K562 (cell line): ENCODE data around the gene HK1. TPM values are rescaled to one million over a fixed set of nuclear protein-coding genes. Genes with fewer than 3 reads are reported as not detected.

Source experiments
- ATAC-seq: fragments of 200-7000 bp; cut with Tn5 transposase; 3 replicates; pipeline ENCODE4 v1.9.1; 2020; ENCODE audit warnings: moderate library complexity
- BruUV-seq: library from RNA; stranded (reverse); fragments of 400-500 nt; replicated peaks from 2 replicates; lab custom pipeline; 2021; lab: Mats Ljungman, UMichigan
- CTCF ChIA-PET: fragments of 300-600 bp; formaldehyde crosslinking; extraction: SDS; loops from one replicate; lab custom pipeline; 2021; ENCODE audit warnings: low intra/inter-chr PET ratio; lab: Yijun Ruan, JAX
- POLR2A ChIA-PET: fragments of 300-600, 350-650 bp; sonication (Branson Sonifier 250); formaldehyde crosslinking; extraction: SDS; loops from one replicate; lab custom pipeline; 2021; ENCODE audit warnings: antibody characterized with exemption, inconsistent platforms; lab: Yijun Ruan, JAX
- DNase-seq, 4 experiments: peaks; one replicate each; pipeline versions ENCODE4 v3.0.0 to v3.0.0-alpha.2; 2011 to 2018; ENCODE audit warnings: low spot score in 3 of 4, mixed read lengths in 3 of 4; ENCODE audit errors: extremely low read depth in 1 of 4
- FAIRE-seq: peaks from 2 replicates; lab custom pipeline; 2011; peaks lifted over from hg19 to GRCh38; lab: Jason Lieb, UNC
- H2AFZ ChIP-seq: 2 replicates; pipeline ENCODE4 v1.6.0; 2011; ENCODE audit warnings: low read depth, low read length, control low read depth, inconsistent platforms
- H3K27ac ChIP-seq: fragments of 200-600 bp; 3 replicates; pipeline ENCODE4 v1.8.0; 2011; ENCODE audit warnings: low read depth, mild to moderate bottlenecking, control low read depth, inconsistent platforms, low read length, moderate library complexity, mixed read lengths; ENCODE audit errors: extremely low read depth
- H3K27me3 ChIP-seq, 2 experiments: fragments of 300-600 bp in 1 of 2; 2 replicates in 1 of 2; 3 replicates in 1 of 2; pipeline versions ENCODE4 v1.6.0 to v1.8.0; 2011; ENCODE audit warnings: inconsistent platforms in 2 of 2, low read length in 2 of 2, mild to moderate bottlenecking in 1 of 2, mixed read lengths in 1 of 2, moderate library complexity in 1 of 2; ENCODE audit not compliant: control insufficient read depth in 2 of 2, insufficient read depth in 2 of 2
- H3K36me3 ChIP-seq: fragments of 300-600 bp; 3 replicates; pipeline ENCODE4 v1.8.0; 2011; ENCODE audit warnings: mild to moderate bottlenecking, low read length, inconsistent platforms; ENCODE audit not compliant: control insufficient read depth, insufficient read depth
- H3K4me1 ChIP-seq, 2 experiments: fragments of 200-600 bp in 1 of 2; replicated peaks in 1 of 2; 2 replicates in 1 of 2; 3 replicates in 1 of 2; pipeline versions ENCODE4 v1.5.1 to v1.8.0; 2011; ENCODE audit warnings: inconsistent platforms in 2 of 2, low read length in 2 of 2, mild to moderate bottlenecking in 1 of 2, mixed read lengths in 1 of 2, moderate library complexity in 1 of 2; ENCODE audit not compliant: control insufficient read depth in 2 of 2, insufficient read depth in 2 of 2
- H3K4me2 ChIP-seq: 2 replicates; pipeline ENCODE4 v1.6.1; 2011; ENCODE audit warnings: low read length, control low read depth, inconsistent platforms, mixed read lengths; ENCODE audit not compliant: insufficient read depth
- H3K4me3 ChIP-seq: fragments of 200-600 bp; sonication (generic), shearing (Covaris generic); 2 replicates; pipeline ENCODE4 v1.5.1; 2016; ENCODE audit warnings: control low read depth, inconsistent platforms
- H3K79me2 ChIP-seq: fragments of 200-600 bp; 3 replicates; pipeline ENCODE4 v1.8.0; 2011; ENCODE audit warnings: low read length, inconsistent platforms; ENCODE audit not compliant: control insufficient read depth, insufficient read depth
- H3K9ac ChIP-seq, 2 experiments: 2 replicates each; pipeline versions ENCODE4 v1.6.0 to v1.6.1; 2011; ENCODE audit warnings: low read depth in 2 of 2, low read length in 2 of 2, control low read depth in 1 of 2, inconsistent platforms in 1 of 2, mild to moderate bottlenecking in 1 of 2, mixed read lengths in 1 of 2; ENCODE audit not compliant: insufficient read depth in 1 of 2
- H3K9me1 ChIP-seq: one replicate; pipeline ENCODE4 v1.6.0; 2011; ENCODE audit warnings: inconsistent platforms, mild to moderate bottlenecking, low read length, moderate library complexity; ENCODE audit not compliant: control insufficient read depth, insufficient read depth
- H3K9me3 ChIP-seq: replicated peaks from 2 replicates; pipeline ENCODE4 v1.5.1; 2011; ENCODE audit warnings: low read depth, low read length, inconsistent platforms; ENCODE audit not compliant: control insufficient read depth, insufficient read depth
- H4K20me1 ChIP-seq: replicated peaks from 2 replicates; pipeline ENCODE4 v1.6.1; 2011; ENCODE audit warnings: low read length, inconsistent platforms, mixed read lengths; ENCODE audit not compliant: control insufficient read depth, insufficient read depth
- JUN ChIP-seq, 2 experiments: sonication (generic) in 1 of 2; formaldehyde crosslinking in 1 of 2; IDR thresholded peaks; 2 replicates each; pipeline versions ENCODE4 v1.6.1 to v1.8.0; 2012 to 2022; ENCODE audit warnings: borderline replicate concordance in 2 of 2, mild to moderate bottlenecking in 2 of 2, improper control_type of control experiment in 1 of 2, low read depth in 1 of 2, low read length in 1 of 2, missing genetic modification reagents in 1 of 2
- ZC3H4 ChIP-seq: sonication (generic); formaldehyde crosslinking; IDR thresholded peaks from 2 replicates; pipeline ENCODE4 v1.9.0; 2021; ENCODE audit warnings: missing genetic modification reagents, borderline replicate concordance
- ZNF785 ChIP-seq: fragments of 250-450 bp; sonication (Bioruptor Pico); IDR thresholded peaks from 2 replicates; pipeline ENCODE4 v1.4.0; 2020; ENCODE audit warnings: mild to moderate bottlenecking
- whole genome bisulfite sequencing: fragments of 100-300 bp; shearing (Covaris generic); methylation state at CpG from one replicate; pipeline ENCODE4 v1.1.6; 2016; ENCODE audit warnings: low coverage, mixed read lengths; ENCODE audit not compliant: insufficient coverage; ENCODE audit errors: missing lambda C conversion rate; 5-methylcytosine and 5-hydroxymethylcytosine counted together
- in situ Hi-C: fragments of 300-500 bp; cut with MboI; formaldehyde crosslinking; loops from 4 replicates; pipeline ENCODE4 v1.15.0; 2018; ENCODE audit warnings: inconsistent platforms, mixed read lengths
- intact Hi-C: fragments of 100-400 bp; cut with micrococcal nuclease; formaldehyde crosslinking; loops from 2 replicates; pipeline ENCODE4 v1.14.2; 2022
- polyA plus RNA-seq, 8 experiments: library from polyadenylated mRNA; depleted of rRNA in 4 of 8; stranded (reverse) in 5 of 8; unstranded in 3 of 8; fragments of >200 nt; fragmentation: Nextera tagmentation in 2 of 8; fragmentation: Illumina TruSeq in 1 of 8; extraction: Ambion mirVana in 2 of 8; extraction: Trizol in 1 of 8; gene quantifications; 2 replicates each; pipeline versions ENCODE4 v1.2.1 to v1.2.3, GENCODE V29; 2011 to 2014; ENCODE audit warnings: inconsistent platforms in 1 of 8, missing spikeins in 1 of 8
- total RNA-seq, 7 experiments: library from RNA; depleted of rRNA in 6 of 7; stranded (reverse); fragments of >200 nt in 6 of 7; fragmentation: Illumina TruSeq in 2 of 7; extraction: Trizol in 2 of 7; gene quantifications; 2 replicates each; pipeline versions ENCODE4 v1.2.1 to v1.2.3, GENCODE V29; 2011 to 2021; ENCODE audit warnings: low replicate concordance in 1 of 7
- TF ChIP-seq, protein P1 (sequence below): IDR thresholded peaks from 3 replicates; pipeline ENCODE4 v1.6.1; 2011; ENCODE audit warnings: borderline replicate concordance, mild to moderate bottlenecking; ENCODE audit not compliant: insufficient read length, insufficient read depth
- TF ChIP-seq, protein P2 (sequence below): sonication (generic); formaldehyde crosslinking; IDR thresholded peaks from 2 replicates; pipeline ENCODE4 v1.9.0; 2022; ENCODE audit warnings: mild to moderate bottlenecking, missing genetic modification reagents
- TF ChIP-seq, protein P3 (sequence below): sonication (generic); formaldehyde crosslinking; IDR thresholded peaks from 2 replicates; pipeline ENCODE4 v1.8.1; 2023; ENCODE audit warnings: mild to moderate bottlenecking, missing genetic modification reagents

Gene HK1
- total and polyA plus RNA-seq, 9 of the 15 experiments (the other 6 are each of a cell fraction or from before 2014, with no cell fraction given), result 29.2 to 444 (median 193) TPM

DNA sequence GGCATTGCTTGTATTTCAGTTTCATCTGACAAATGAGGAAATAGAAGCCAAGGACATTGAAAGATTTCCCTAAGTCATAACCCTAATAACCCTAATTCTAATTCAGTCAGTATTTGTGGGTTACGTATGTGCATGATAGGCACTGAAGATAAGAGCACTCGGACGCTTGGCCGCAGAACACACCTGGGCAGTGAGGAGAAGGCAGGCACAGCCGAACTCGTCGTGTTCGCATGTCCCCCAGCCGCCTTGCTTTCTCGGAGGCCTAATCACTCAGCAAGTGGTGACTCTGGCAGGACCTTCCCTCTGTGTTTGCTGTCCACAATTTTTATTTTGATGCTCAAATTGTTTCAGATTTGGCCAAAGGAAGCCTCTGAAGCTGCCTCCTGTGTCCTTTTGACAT lies 34.5 kb upstream of the HK1 start:
- ATAC-seq, result no peak
- Histone ChIP-seq H3K4me3 (no peak overlapping the region), H3K9ac (peak overlapping the region in 1 of 2 experiments; percentile 38; a peak in 1 of 4 replicates), H2AFZ (peak overlapping the region; percentile 58), H3K4me1 (peaks cover 16 to 33% of the 10 kb centered on the region in 2 experiments; a peak in 4 of 5 replicates), H3K27ac (no peak overlapping the region), H3K9me3 (no peaks in the 10 kb centered on the region), H3K4me2 (no peak overlapping the region), H4K20me1 (no peaks in the 10 kb centered on the region), H3K79me2 (no peaks in the 10 kb centered on the region), H3K27me3 (no peaks in the 10 kb centered on the region), H3K9me1 (no peaks in the 10 kb centered on the region), H3K36me3 (no peaks in the 10 kb centered on the region)
- POLR2A ChIA-PET, result interaction anchor here (2.2 kb wide), 1 partner anchor 14 kb away, joined by 8 read pairs; no protein-coding TSS in a partner anchor
- no peak for FAIRE-seq
- no TSS peak for BruUV-seq
- intact Hi-C loops (no loop called here), in situ Hi-C loops (loop anchor here (25.0 kb wide), 1 partner anchor 393 kb away; the partner anchor contains the start of gene FAM241B)
- WGBS, result 78% methylated on average over 10 of the region's 10 CpGs
- TF ChIP-seq ZC3H4 (CRISPR knock-in tag), result 0 out of 2 replicates have a peak, but pooled peaks have one; percentile 27
- TF ChIP-seq, protein P1, sequence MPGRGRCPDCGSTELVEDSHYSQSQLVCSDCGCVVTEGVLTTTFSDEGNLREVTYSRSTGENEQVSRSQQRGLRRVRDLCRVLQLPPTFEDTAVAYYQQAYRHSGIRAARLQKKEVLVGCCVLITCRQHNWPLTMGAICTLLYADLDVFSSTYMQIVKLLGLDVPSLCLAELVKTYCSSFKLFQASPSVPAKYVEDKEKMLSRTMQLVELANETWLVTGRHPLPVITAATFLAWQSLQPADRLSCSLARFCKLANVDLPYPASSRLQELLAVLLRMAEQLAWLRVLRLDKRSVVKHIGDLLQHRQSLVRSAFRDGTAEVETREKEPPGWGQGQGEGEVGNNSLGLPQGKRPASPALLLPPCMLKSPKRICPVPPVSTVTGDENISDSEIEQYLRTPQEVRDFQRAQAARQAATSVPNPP, result no peak
- CTCF ChIA-PET, result no interaction called here
- no peak for DNase-seq

DNA sequence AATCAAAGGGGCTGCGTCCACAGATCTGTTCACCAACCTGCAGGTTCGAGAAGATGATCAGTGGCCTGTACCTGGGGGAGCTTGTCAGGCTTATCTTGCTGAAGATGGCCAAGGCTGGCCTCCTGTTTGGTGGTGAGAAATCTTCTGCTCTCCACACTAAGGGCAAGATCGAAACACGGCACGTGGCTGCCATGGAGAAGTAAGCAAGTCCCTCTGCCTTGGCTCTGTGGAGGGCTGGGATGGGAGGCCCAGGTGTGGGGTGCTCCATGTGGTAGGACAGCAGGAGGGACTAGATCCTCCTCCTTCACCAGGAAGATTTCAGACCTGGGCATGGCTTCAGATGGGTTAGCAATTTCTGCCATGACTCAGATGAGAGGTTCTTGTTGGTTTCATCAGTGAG lies 32.3 kb upstream of the HK1 start:
- CTCF ChIA-PET, result no interaction called here
- H3K9me1 ChIP-seq, result no peaks in the 10 kb centered on the region
- H3K4me3 ChIP-seq, result no peak overlapping the region
- TF ChIP-seq JUN (IDR thresholded peaks at IDR 0.05; ENCODE audit: borderline replicate concordance, low read depth, low read length) (no peak), JUN (CRISPR knock-in tag; IDR thresholded peaks at IDR 0.05; ENCODE audit: borderline replicate concordance) (0 out of 2 replicates have a peak, but pooled peaks have one; percentile 48), ZNF785 (CRISPR knock-in tag) (no peak)
- TF ChIP-seq, protein P2, sequence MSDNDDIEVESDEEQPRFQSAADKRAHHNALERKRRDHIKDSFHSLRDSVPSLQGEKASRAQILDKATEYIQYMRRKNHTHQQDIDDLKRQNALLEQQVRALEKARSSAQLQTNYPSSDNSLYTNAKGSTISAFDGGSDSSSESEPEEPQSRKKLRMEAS (CRISPR knock-in tag), result no peak
- TF ChIP-seq, protein P3, sequence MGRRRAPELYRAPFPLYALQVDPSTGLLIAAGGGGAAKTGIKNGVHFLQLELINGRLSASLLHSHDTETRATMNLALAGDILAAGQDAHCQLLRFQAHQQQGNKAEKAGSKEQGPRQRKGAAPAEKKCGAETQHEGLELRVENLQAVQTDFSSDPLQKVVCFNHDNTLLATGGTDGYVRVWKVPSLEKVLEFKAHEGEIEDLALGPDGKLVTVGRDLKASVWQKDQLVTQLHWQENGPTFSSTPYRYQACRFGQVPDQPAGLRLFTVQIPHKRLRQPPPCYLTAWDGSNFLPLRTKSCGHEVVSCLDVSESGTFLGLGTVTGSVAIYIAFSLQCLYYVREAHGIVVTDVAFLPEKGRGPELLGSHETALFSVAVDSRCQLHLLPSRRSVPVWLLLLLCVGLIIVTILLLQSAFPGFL (CRISPR knock-in tag), result no peak
- H2AFZ ChIP-seq, result peak overlapping the region; percentile 29; the same call in 1 of the 2 replicates
- no peaks in the 10 kb centered on the region for H3K36me3 ChIP-seq
- FAIRE-seq (no peak), ATAC-seq (no peak), DNase-seq (no peak)
- no peaks in the 10 kb centered on the region for H3K27me3 ChIP-seq
- H3K9ac ChIP-seq, result no peak overlapping the region
- H4K20me1 ChIP-seq, result no peaks in the 10 kb centered on the region
- H3K4me1 ChIP-seq, result peaks cover 14 to 35% of the 10 kb centered on the region in 2 experiments; a peak in 4 of 5 replicates
- no peak overlapping the region for H3K27ac ChIP-seq
- WGBS, result 58% methylated on average over 5 of the region's 5 CpGs
- intact Hi-C loops (no loop called here), in situ Hi-C loops (loop anchor here (5.0 to 25.0 kb wide), 2 partner anchors 141 to 391 kb away; partner anchors contain the start of gene FAM241B)
- H3K9me3 ChIP-seq, result no peaks in the 10 kb centered on the region
- no peaks in the 10 kb centered on the region for H3K79me2 ChIP-seq
- H3K4me2 ChIP-seq, result no peak overlapping the region
- POLR2A ChIA-PET, result interaction anchor here (0.7 kb wide), 1 partner anchor 147 kb away, joined by 5 read pairs; no protein-coding TSS in a partner anchor
- no TSS peak for BruUV-seq
